Neural progenitor cell (in vitro differentiated cells): ENCODE measurements around the gene EMILIN1. TPM values are rescaled to one million over a fixed set of nuclear protein-coding genes. Genes with fewer than 3 reads are reported as not detected.

ENCODE experiments used
- DNase-seq: peaks from one replicate; pipeline ENCODE4 v3.0.0-alpha.2; 2016; ENCODE audit warnings: low spot score
- H2AFZ ChIP-seq: fragments of 200-600 bp; sonication (generic); replicated peaks from 2 replicates; pipeline ENCODE4 v1.6.1; 2016; ENCODE audit warnings: antibody characterized with exemption
- H3F3A ChIP-seq: fragments of 200-600 bp; sonication (generic); 2 replicates; pipeline ENCODE4 v1.6.1; 2016; ENCODE audit warnings: antibody characterized with exemption, low read depth
- H3K27ac ChIP-seq: fragments of 200-600 bp; sonication (generic); 2 replicates; pipeline ENCODE4 v1.5.1; 2016; ENCODE audit warnings: mild to moderate bottlenecking
- H3K27me3 ChIP-seq: fragments of 200-600 bp; sonication (generic); 2 replicates; pipeline ENCODE4 v1.6.1; 2016; ENCODE audit warnings: mild to moderate bottlenecking, moderate library complexity
- H3K36me3 ChIP-seq: fragments of 200-600 bp; sonication (generic); 2 replicates; pipeline ENCODE4 v1.5.1; 2016
- H3K4me1 ChIP-seq: fragments of 200-600 bp; sonication (generic); 2 replicates; pipeline ENCODE4 v1.6.1; 2016; ENCODE audit warnings: mixed run types
- H3K4me2 ChIP-seq: fragments of 200-600 bp; sonication (generic); 2 replicates; pipeline ENCODE4 v1.6.1; 2016
- H3K4me3 ChIP-seq: fragments of 200-600 bp; sonication (generic); 2 replicates; pipeline ENCODE4 v1.5.1; 2016
- H3K79me2 ChIP-seq: fragments of 200-600 bp; sonication (generic); 2 replicates; pipeline ENCODE4 v1.6.1; 2016; ENCODE audit warnings: low read depth
- H3K9ac ChIP-seq: fragments of 200-600 bp; sonication (generic); 2 replicates; pipeline ENCODE4 v1.6.1; 2016
- H3K9me3 ChIP-seq: fragments of 200-600 bp; sonication (generic); 2 replicates; pipeline ENCODE4 v1.5.1; 2016; ENCODE audit warnings: low read depth
- H4K20me1 ChIP-seq: fragments of 200-600 bp; sonication (generic); 2 replicates; pipeline ENCODE4 v1.6.1; 2016; ENCODE audit warnings: low read depth
- H3K27ac Mint-ChIP-seq: 3 replicates; pipeline ENCODE4 v1.8.0; 2021; ENCODE audit warnings: mixed read lengths
- H3K27me3 Mint-ChIP-seq: 2 replicates; pipeline ENCODE4 v1.8.0; 2022; ENCODE audit warnings: low read depth, mild to moderate bottlenecking, inconsistent platforms, moderate library complexity, mixed read lengths; ENCODE audit not compliant: insufficient read depth
- H3K36me3 Mint-ChIP-seq: 3 replicates; pipeline ENCODE4 v1.8.0; 2021; ENCODE audit warnings: mixed read lengths
- H3K4me1 Mint-ChIP-seq: 3 replicates; pipeline ENCODE4 v1.8.0; 2021; ENCODE audit warnings: mixed read lengths
- H3K4me3 Mint-ChIP-seq: 3 replicates; pipeline ENCODE4 v1.8.0; 2021; ENCODE audit warnings: mild to moderate bottlenecking, moderate library complexity, mixed read lengths
- H3K9me3 Mint-ChIP-seq: 3 replicates; pipeline ENCODE4 v1.8.0; 2020; ENCODE audit warnings: mixed read lengths
- EZH2 ChIP-seq: fragments of 200-600 bp; sonication (generic); IDR thresholded peaks from 2 replicates; pipeline ENCODE4 v1.6.1; 2017; ENCODE audit warnings: antibody characterized with exemption, mild to moderate bottlenecking, moderate library complexity
- EZH2phosphoT487 ChIP-seq: fragments of 200-600 bp; sonication (generic); IDR thresholded peaks from 2 replicates; pipeline ENCODE4 v1.6.1; 2017; ENCODE audit warnings: antibody characterized with exemption
- total RNA-seq: library from RNA; depleted of rRNA; stranded (reverse); fragments of >200 nt; gene quantifications from 2 replicates; pipeline ENCODE4 v1.2.3, GENCODE V29; 2015; ENCODE audit warnings: low replicate concordance
- TF ChIP-seq, protein P1 (sequence below): fragments of 200-600 bp; sonication (generic); IDR thresholded peaks from 2 replicates; pipeline ENCODE4 v1.5.1; 2017; ENCODE audit warnings: antibody characterized with exemption, mild to moderate bottlenecking

Gene EMILIN1
- total RNA-seq, 1 donor from 2014 or later: 0.15 TPM

DNA sequence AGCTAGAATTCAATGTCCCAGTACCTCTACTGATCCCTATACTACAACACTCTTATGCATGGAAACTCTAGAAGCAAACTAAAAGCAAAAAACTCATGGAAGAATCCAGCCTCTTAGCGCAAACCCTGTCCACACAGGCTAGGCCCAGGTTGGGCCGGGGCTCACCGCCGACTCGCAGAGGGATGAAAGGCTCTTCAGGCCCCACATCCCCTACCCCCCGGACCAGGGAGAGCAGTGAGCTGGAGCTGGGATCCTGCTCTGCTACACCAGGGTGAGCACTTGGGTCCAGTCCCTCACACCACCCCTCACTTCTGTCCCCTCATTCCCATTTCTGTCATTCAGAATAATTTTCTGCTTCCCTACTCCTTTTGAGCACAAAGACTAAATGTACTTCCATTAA, 9.0 kb upstream of the EMILIN1 start:
- H3K4me2 ChIP-seq: no peak overlapping the region
- H3K4me1 ChIP-seq: peaks cover 11% of the 10 kb centered on the region

DNA sequence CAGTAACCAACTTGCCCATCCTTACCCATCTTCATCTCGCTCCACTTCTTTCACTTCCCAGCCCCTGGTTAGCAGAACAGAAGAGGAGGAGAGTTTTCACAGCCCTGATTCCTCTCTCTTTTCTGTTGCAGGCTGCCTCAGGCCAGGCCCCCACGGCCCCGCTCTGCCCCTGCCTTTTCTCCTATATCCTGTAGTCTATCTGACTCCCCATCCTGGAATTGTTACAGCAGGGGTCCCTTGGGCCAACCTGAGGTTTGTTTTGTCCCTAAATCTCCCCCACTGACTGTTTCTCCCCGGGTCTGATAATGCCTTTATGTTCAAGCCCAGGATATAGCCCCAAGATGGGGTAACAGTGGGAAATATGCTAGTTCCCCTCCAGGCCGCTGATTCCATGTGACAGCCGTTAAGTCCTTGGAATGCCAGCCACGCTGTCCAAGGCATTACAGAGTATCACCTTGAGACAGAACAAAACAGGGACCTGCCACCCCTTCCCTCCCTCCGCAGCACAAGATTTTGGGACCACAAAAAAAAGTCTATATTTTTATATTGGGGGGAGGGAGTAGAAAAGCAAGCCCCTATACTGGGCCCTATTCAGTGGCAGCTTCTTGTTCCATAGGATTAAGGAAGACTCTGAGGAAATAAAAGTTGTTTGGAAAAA, 8.3 kb upstream of the EMILIN1 start:
- Histone ChIP-seq H3K4me3 (peak overlapping the region; percentile 62), H3K4me1 (peaks cover 11% of the 10 kb centered on the region), H3K79me2 (peaks cover 20% of the 10 kb centered on the region), H3K4me2 (peak overlapping the region; percentile 89), H4K20me1 (peaks cover 12% of the 10 kb centered on the region), H3K27ac (no peak overlapping the region), H3K36me3 (no peaks in the 10 kb centered on the region), H3K27me3 (no peaks in the 10 kb centered on the region), H3K9me3 (no peaks in the 10 kb centered on the region), H2AFZ (no peak overlapping the region), H3F3A (peaks cover 32% of the 10 kb centered on the region), H3K9ac (no peak overlapping the region)
- peaks cover 2% of the 10 kb centered on the region for H3K27me3 Mint-ChIP-seq
- DNase-seq: no peak
- TF ChIP-seq, protein P1, sequence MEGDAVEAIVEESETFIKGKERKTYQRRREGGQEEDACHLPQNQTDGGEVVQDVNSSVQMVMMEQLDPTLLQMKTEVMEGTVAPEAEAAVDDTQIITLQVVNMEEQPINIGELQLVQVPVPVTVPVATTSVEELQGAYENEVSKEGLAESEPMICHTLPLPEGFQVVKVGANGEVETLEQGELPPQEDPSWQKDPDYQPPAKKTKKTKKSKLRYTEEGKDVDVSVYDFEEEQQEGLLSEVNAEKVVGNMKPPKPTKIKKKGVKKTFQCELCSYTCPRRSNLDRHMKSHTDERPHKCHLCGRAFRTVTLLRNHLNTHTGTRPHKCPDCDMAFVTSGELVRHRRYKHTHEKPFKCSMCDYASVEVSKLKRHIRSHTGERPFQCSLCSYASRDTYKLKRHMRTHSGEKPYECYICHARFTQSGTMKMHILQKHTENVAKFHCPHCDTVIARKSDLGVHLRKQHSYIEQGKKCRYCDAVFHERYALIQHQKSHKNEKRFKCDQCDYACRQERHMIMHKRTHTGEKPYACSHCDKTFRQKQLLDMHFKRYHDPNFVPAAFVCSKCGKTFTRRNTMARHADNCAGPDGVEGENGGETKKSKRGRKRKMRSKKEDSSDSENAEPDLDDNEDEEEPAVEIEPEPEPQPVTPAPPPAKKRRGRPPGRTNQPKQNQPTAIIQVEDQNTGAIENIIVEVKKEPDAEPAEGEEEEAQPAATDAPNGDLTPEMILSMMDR: no peak
- TF ChIP-seq EZH2phosphoT487 (no peak), EZH2 (no peak)
- peaks cover 30% of the 10 kb centered on the region for H3K36me3 Mint-ChIP-seq
- H3K9me3 Mint-ChIP-seq: no peaks in the 10 kb centered on the region
- H3K4me1 Mint-ChIP-seq: peaks cover 39% of the 10 kb centered on the region
- H3K4me3 Mint-ChIP-seq: peak overlapping the region; percentile 98
- no peak overlapping the region for H3K27ac Mint-ChIP-seq

More for the DNA sequence above, 9.0 kb upstream of the EMILIN1 start:
- no peak overlapping the region for H2AFZ ChIP-seq
- H3F3A ChIP-seq: peaks cover 32% of the 10 kb centered on the region
- H4K20me1 ChIP-seq: peaks cover 15% of the 10 kb centered on the region
- H3K4me3 ChIP-seq: no peak overlapping the region
- H3K9me3 ChIP-seq: no peaks in the 10 kb centered on the region
- no peak for TF ChIP-seq EZH2phosphoT487
- TF ChIP-seq EZH2: no peak
- TF ChIP-seq, protein P1: no peak
- H3K36me3 ChIP-seq: no peaks in the 10 kb centered on the region
- no peaks in the 10 kb centered on the region for H3K27me3 ChIP-seq
- H3K27me3 Mint-ChIP-seq: peaks cover 2% of the 10 kb centered on the region
- peaks cover 36% of the 10 kb centered on the region for H3K4me1 Mint-ChIP-seq
- H3K4me3 Mint-ChIP-seq: peak overlapping the region; percentile 98
- H3K9me3 Mint-ChIP-seq: no peaks in the 10 kb centered on the region
- no peak overlapping the region for H3K27ac ChIP-seq
- H3K79me2 ChIP-seq: peaks cover 20% of the 10 kb centered on the region
- peaks cover 31% of the 10 kb centered on the region for H3K36me3 Mint-ChIP-seq
- no peak overlapping the region for H3K27ac Mint-ChIP-seq
- no peak overlapping the region for H3K9ac ChIP-seq
- no peak for DNase-seq

DNA sequence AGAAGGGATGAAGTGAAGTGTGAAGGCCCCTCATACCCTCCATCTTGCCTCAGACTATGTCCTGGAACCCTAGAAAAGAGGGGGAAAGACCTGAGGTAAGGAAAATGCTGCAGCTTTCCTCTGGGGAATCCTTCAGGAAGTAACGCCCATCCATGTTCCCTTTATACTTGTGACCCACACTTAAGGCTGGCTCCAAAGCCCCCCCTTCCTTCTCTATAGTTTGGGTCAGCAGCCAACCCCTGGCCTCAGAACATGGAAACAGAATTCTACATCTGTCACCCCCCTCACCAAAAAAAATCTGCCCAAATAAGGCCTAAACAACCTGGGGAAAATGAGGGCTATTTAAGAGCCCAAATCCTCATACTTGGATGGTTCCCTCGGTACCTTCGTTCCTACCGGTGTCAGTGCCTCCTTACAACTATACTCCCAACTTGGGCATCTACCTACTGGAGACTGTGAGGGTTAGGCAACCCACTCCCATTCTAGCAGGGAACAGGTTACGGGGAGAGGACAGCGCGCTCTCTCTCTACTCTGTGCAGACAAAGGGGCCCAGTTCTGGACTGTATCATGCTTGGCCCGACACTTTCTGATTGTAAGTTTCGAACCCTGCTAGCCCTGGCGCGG, 7.7 kb upstream of the EMILIN1 start:
- Histone ChIP-seq H3F3A (peaks cover 32% of the 10 kb centered on the region), H3K4me1 (peaks cover 11% of the 10 kb centered on the region), H3K36me3 (no peaks in the 10 kb centered on the region), H3K4me2 (peak overlapping the region; percentile 89), H3K79me2 (peaks cover 20% of the 10 kb centered on the region), H3K4me3 (peak overlapping the region; percentile 62), H3K27me3 (no peaks in the 10 kb centered on the region), H2AFZ (peak overlapping the region; percentile 17), H3K9ac (peak overlapping the region; percentile 72), H3K9me3 (no peaks in the 10 kb centered on the region), H3K27ac (no peak overlapping the region), H4K20me1 (peaks cover 6% of the 10 kb centered on the region)
- TF ChIP-seq EZH2: no peak
- TF ChIP-seq EZH2phosphoT487: no peak
- TF ChIP-seq, protein P1: no peak
- H3K9me3 Mint-ChIP-seq: no peaks in the 10 kb centered on the region
- H3K27ac Mint-ChIP-seq: peak overlapping the region; percentile 98
- peak overlapping the region; percentile 98 for H3K4me3 Mint-ChIP-seq
- peaks cover 43% of the 10 kb centered on the region for H3K4me1 Mint-ChIP-seq
- peaks cover 30% of the 10 kb centered on the region for H3K36me3 Mint-ChIP-seq
- H3K27me3 Mint-ChIP-seq: peaks cover 2% of the 10 kb centered on the region
- DNase-seq: no peak
